HepG2 (cell line): ENCODE results near the gene GPR137. TPM values are rescaled to one million over a fixed set of nuclear protein-coding genes. Genes with fewer than 3 reads are reported as not detected.
A peak's percentile ranks its signal among the peaks of the same experiment; 100 is the strongest.

ENCODE experiments used
- ARID4A ChIP-seq: sonication (generic); formaldehyde crosslinking; IDR thresholded peaks from 2 replicates; pipeline ENCODE4 v1.5.0; 2020; ENCODE audit warnings: mild to moderate bottlenecking, missing genetic modification reagents, borderline replicate concordance
- BHLHE40 ChIP-seq: IDR thresholded peaks from 2 replicates; pipeline ENCODE4 v1.6.1; 2011; ENCODE audit warnings: low read length, improper control_type of control experiment
- KAT7 ChIP-seq: IDR thresholded peaks from 2 replicates; pipeline ENCODE4 v1.6.1; 2018; ENCODE audit warnings: borderline replicate concordance, missing compliant biosample characterization
- MXD4 ChIP-seq: IDR thresholded peaks from 2 replicates; pipeline ENCODE4 v1.6.1; 2016; ENCODE audit warnings: mild to moderate bottlenecking, missing biosample characterization, missing genetic modification reagents
- TEF ChIP-seq: sonication (generic); formaldehyde crosslinking; IDR thresholded peaks from 2 replicates; pipeline ENCODE4 v1.5.0; 2020; ENCODE audit warnings: missing genetic modification reagents
- THAP8 ChIP-seq: sonication (generic); formaldehyde crosslinking; IDR thresholded peaks from 2 replicates; pipeline ENCODE4 v1.5.1; 2020; ENCODE audit warnings: missing genetic modification reagents, mild to moderate bottlenecking, borderline replicate concordance
- ZHX2 ChIP-seq, 2 experiments: sonication (generic) in 1 of 2; formaldehyde crosslinking in 1 of 2; IDR thresholded peaks; 2 replicates each; pipeline versions ENCODE4 v1.6.1 to v1.9.0; 2014 to 2022; ENCODE audit warnings: antibody characterized with exemption in 1 of 2, borderline replicate concordance in 1 of 2, inconsistent platforms in 1 of 2, low read depth in 1 of 2, missing genetic modification reagents in 1 of 2
- ZNF383 ChIP-seq: sonication (generic); formaldehyde crosslinking; IDR thresholded peaks from 2 replicates; pipeline ENCODE4 v1.4.0; 2020; ENCODE audit warnings: missing genetic modification reagents, mild to moderate bottlenecking, borderline replicate concordance
- ZNF510 ChIP-seq: sonication (generic); formaldehyde crosslinking; IDR thresholded peaks from 2 replicates; pipeline ENCODE4 v1.4.0; 2020; ENCODE audit warnings: low read depth, mild to moderate bottlenecking, missing genetic modification reagents
- ZNF512 ChIP-seq: sonication (generic); formaldehyde crosslinking; IDR thresholded peaks from 2 replicates; pipeline ENCODE4 v1.4.0; 2020; ENCODE audit warnings: mild to moderate bottlenecking, missing genetic modification reagents
- ZNF691 ChIP-seq: sonication (generic); formaldehyde crosslinking; IDR thresholded peaks from 2 replicates; pipeline ENCODE4 v1.4.0; 2020; ENCODE audit warnings: missing genetic modification reagents, low read depth, mild to moderate bottlenecking, borderline replicate concordance
- ZNF816 ChIP-seq: sonication (generic); formaldehyde crosslinking; IDR thresholded peaks from 2 replicates; pipeline ENCODE4 v1.8.0; 2022; ENCODE audit warnings: missing genetic modification reagents, mild to moderate bottlenecking, borderline replicate concordance
- polyA plus RNA-seq, 8 experiments: library from polyadenylated mRNA; depleted of rRNA in 3 of 8; stranded (reverse) in 7 of 8; unstranded in 1 of 8; fragments of >200 nt; fragmentation: Illumina TruSeq in 4 of 8; extraction: Trizol in 4 of 8; gene quantifications; 2 replicates each; pipeline versions ENCODE4 v1.2.1 to v1.2.3, GENCODE V29; 2011 to 2016; ENCODE audit warnings: low read depth in 4 of 8, missing spikeins in 1 of 8, mixed read lengths in 1 of 8; ENCODE audit not compliant: insufficient read depth in 1 of 8
- total RNA-seq, 5 experiments: library from RNA; depleted of rRNA; stranded (reverse); fragments of >200 nt; fragmentation: Illumina TruSeq; extraction: Trizol; gene quantifications; 2 replicates each; pipeline ENCODE4 v1.2.3, GENCODE V29; 2016; ENCODE audit warnings: low read depth in 1 of 5

The GPR137 gene
- total and polyA plus RNA-seq, 2 of the 13 experiments (the other 11 are each of a cell fraction or from before 2014, with no cell fraction given) = 8.5 to 13.2 TPM

GRCh38 chr11:64317961-64318765 is 32.5 kb downstream of the GPR137 start, which contains the start of gene PRDX5 (continued):
- TF ChIP-seq ZHX2 (IDR thresholded peaks at IDR 0.05; ENCODE audit: low read depth) (no peak), ZHX2 (CRISPR knock-in tag; IDR thresholded peaks at IDR 0.05; ENCODE audit: borderline replicate concordance) (no peak), ZNF383 (CRISPR knock-in tag) (no peak), BHLHE40 (peak; percentile 24; the same call in 1 of the 2 replicates), ARID4A (CRISPR knock-in tag) (peak; percentile 70), ZNF691 (CRISPR knock-in tag) (peak; percentile 82; the same call in 1 of the 2 replicates), KAT7 (CRISPR knock-in tag) (peak; percentile 57; the same call in 1 of the 2 replicates), ZNF510 (CRISPR knock-in tag) (0 out of 2 replicates have a peak, but pooled peaks have one; percentile 74), ZNF512 (CRISPR knock-in tag) (no peak), TEF (no peak), THAP8 (CRISPR knock-in tag) (no peak), ZNF816 (0 out of 2 replicates have a peak, but pooled peaks have one; percentile 47), MXD4 (CRISPR knock-in tag) (0 out of 2 replicates have a peak, but pooled peaks have one; percentile 56)
